ENCODE results near the gene SLC22A14.

- TF ChIP-seq CTCF (IDR thresholded peaks at IDR 0.05) (no peak), EP300 (IDR thresholded peaks at IDR 0.05) (no peak)
Observed at GRCh38 chr3:38255627-38256026, 26.5 kb upstream of the SLC22A14 start.
